Activated CD8-positive, alpha-beta memory T cell treated with anti-CD3 and anti-CD28 coated beads, Interleukin-2, amount 50 U/mL, for 24 hours (primary cell): ENCODE data around the gene SCN5A.

Experiments used
- DNase-seq: peaks from one replicate; pipeline ENCODE4 v3.0.0-alpha.2; 2020; ENCODE audit errors: extremely low read depth

Gene SCN5A

DNA sequence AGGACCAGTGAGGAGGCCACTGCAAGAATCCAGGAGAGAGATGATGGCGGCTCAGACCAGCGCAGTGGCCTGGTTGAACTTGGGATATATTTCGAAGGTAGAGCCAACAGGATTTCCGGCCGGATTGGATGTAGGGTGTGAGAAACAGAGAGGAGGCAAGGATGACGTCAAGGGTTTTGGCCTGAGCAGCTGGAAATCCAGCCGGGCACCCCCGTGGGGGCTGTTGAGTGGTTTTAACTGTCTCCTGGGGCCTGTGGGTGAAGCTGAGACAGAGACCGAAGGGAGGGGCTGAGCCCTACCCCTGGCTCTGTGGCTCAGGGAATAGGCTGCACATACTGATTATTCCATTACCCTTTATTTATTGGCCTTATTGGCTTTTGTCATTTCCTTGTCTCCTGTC, 107.7 kb downstream of the SCN5A start:
- DNase-seq, result no peak

DNA sequence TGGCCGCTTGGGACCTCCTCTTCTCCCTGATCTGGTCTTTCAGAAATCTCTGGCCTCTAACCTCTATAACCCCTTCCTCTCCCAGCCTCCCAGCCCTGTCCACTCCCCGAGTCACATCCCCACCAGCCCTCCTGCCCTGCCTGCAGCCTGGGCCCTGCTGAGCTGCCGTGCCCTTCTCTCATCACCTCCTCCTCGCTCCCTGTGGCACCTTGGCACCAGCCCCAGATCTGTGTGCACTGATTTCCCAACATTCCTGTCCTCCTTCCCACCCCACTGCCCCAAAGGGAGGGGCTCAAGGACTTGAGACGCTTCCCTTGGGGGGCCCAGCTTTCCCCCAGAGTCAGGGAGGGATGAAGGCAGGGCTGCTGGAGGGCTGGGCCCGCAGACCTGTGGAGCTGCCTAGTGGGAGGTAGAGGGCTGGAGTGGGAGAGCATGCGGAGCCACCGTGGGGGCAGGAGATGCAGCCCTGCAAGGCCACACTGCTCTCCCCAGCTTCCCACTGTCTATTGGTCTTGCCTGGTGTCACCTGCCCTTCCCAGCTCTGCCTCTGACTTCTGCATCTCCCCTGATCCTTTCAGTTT, 110.6 kb downstream of the SCN5A start:
- DNase-seq, result no peak

DNA sequence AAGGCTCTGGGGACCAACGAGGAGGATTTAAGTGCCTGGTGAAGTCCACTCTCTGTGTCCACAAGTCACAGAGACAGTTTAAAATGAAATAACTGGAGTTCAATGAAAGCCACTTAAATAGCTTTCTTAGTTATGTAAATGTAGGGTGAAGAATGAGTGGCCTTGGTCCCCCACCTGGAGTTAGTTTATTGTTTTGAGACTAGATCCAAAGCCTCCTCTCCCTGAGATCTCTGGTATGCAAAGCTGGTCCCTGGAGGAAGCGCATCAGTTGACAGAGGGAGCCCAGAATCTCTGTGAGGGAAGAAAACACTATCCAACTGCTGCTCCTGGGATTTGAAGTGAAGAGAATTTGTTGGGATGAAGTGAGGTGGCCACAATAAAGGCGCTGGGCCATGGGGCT, 112.8 kb downstream of the SCN5A start:
- no peak for DNase-seq

DNA sequence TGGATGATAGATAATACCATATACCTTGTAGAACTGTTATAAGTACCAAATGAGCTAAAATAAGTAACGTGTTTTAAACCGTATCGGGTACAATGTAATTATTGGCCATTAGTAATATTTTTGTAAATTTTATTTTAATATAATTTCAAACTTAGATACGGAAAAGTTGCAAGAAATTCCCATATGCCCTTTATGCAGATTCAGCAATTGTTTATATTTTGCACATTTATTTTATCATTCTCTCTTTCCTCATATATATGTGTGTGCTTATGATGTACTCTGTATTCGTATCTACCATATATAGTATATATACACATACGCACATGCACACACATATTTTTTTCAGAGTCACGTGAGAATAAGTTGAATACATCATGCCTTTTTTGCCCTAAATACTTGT, 114.9 kb downstream of the SCN5A start:
- no peak for DNase-seq

DNA sequence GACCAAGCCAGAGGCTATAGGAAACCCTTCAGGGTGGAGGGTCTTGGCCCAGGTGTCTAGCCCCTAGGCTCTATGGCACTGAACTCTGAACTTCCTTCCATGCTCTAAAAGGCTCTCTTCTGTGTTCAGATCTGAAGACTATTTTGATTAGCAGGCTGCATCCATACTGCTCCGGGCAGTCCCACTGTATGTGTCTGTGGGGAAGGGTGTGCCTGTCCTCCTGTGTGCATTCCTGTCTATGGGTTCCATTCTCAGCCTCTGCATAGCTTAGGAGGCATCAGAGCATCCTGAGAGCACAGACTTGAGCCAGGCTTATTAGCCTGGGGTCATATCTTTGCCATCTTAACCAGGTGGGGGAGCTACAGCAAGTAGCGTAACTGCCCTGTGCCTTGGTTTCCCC, 115.3 kb downstream of the SCN5A start:
- DNase-seq, result no peak

DNA sequence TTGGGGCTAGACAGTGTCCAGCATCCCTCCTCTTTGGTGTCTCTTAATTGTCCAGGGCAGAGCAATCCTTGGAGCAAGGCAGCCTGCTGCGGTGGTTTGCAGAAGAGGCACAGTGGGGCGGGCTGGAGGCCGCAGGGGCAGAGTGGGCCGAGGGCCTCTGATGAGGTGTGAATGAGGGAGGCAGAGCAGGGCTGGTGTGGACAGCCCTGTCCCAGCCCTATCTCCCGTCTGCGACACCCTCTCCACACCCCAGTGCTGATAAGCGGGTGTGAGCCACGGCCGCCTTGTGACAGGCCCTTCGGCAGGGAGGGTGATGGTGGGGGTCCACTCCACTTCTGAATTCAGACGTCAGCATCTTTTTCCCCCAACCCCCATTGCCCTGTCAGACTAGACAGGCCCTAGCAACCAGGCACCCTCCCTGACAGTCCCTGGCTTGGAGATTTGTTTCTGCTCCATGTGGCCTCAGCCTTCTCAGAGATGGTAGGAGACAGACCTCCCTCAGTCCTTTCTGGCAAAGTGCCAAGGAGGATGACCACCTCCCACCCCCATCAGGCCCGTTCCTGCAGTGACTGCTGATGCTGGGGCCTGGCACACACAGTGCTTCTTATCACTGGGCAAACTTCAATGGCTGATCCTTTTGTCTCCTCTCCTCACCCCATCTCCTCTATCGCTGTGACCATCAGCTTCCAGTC, 116.1 kb downstream of the SCN5A start:
- no peak for DNase-seq

DNA sequence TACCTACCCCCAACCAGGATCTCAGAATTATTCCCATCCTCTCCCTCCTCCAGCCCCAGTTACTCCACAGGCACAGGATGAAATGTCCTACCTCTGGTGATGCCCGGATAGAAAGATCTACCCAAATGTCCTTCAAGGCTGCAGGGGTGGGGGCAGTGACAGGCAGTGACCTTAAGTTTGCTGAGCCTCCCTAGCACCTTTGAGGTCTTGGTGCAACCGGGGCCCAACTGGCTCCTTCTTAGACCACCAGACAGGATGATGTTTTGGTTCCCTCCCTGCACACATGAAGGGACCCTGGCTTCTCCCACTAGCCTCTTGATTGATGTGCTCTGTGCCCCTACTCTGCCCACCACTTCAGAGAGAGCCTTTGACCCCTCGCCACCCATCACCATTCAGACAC, 117.0 kb downstream of the SCN5A start:
- DNase-seq, result no peak

DNA sequence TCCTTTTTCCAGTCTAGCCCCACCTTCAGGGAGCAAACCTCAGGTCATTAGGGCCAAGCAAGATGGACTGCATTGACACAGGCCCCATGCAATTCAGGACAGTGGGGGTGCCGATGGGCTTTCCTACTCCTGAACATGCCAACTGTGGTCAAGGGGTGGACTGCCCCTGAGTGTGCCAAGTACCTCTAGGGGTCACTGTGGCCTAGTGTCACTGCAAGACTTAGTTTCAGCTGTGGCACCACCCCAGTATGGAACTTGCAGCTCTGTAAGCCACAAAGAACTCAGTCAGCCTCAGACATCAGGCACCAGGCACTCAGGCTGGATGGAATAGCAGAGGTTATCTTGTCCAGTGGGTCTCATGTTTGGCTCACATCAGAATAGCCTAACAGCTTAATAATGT, 121.0 kb downstream of the SCN5A start:
- no peak for DNase-seq

DNA sequence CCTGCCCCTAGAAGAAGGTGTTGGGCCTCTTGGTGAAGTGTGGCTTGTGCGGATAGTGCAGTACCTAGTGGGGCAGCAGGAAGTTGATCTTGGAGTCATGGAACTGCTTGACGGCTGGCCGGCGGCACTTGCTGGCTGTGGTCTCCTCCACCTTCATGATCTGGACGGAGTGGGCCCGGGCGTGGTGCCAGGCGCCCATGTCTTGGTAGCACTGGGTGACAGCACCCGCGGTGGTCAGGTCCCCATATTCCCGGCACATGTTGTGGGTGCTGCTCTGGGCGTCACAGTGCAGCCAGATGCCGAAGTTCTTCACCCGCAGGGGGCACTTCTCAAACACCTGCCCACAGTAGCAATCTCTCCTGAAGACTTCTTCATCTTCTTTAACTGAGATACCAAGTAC, 122.7 kb downstream of the SCN5A start:
- no peak for DNase-seq

DNA sequence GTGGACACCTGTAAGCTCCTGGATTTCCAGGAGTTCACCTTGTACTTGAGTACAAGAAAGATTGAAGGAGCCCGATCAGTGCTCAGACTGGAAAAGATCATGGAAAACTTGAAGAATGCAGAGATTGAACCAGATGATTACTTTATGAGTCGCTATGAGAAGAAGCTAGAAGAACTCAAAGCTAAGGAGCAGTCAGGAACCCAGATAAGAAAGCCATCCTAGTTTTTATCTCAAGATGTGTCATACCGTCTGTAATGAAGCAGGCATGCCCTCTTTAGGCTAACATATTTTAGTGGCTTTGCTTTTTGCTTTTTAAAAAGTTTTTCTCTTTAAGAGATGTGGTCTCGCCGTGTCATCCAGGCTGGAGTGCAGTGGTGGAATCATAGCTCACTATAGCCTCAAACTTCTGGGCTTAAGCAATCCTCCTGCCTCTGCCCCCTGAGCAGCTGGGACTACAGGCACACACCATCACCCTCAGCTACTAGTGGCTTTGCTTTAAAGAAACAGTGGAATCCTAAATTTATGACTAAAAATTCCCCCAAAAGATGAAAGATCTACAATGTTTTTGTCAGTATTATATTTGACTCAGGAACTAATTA, 125.2 kb downstream of the SCN5A start:
- no peak for DNase-seq

DNA sequence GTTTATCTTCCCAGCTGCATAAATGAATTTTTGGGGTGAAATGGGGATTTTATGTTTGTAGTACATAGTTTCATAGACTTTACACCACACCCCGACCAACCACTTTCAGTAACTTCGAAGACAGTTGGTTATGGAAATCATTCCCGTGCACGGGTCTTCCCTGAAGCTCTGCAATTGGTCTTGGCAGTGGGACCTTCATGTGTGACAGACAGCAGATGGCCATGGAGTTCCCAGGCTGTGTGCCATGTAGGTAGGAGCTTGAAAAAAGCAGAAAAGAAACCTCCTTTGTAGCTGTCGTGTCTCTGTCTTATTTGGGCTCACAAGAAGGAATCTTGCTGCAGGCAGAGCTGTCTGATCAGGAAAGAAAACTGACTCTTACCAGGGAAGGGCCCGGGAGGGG, 127.5 kb downstream of the SCN5A start:
- DNase-seq, result no peak

DNA sequence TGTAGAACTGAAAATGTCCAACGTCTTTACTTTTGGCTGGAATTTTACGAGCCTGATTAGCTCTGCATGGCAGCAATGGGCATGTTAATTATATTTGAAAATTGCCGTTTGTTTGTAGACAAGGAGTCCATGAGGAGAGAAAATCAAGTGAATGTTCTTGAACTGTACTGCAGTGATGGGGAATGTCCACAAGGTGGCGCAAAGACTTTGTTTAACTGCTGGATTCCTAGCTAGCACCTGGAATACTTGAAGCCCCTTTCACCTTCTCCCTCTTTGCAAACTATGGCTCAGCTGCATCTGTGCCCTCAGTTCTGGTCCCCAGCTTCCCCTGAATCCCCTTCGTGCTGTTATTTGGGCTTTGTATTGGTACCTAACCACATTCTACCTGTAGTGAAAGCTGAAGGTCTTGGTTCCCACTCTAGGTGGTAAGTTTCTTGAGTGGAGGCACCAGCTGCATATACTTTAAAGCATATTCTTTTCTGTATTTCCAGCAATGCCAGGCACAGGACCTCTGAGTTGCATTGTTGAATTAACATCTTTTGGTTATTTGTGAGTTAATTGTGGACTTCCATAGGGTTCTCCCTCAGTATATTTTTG, 128.0 kb downstream of the SCN5A start:
- peak; percentile 37 for DNase-seq

DNA sequence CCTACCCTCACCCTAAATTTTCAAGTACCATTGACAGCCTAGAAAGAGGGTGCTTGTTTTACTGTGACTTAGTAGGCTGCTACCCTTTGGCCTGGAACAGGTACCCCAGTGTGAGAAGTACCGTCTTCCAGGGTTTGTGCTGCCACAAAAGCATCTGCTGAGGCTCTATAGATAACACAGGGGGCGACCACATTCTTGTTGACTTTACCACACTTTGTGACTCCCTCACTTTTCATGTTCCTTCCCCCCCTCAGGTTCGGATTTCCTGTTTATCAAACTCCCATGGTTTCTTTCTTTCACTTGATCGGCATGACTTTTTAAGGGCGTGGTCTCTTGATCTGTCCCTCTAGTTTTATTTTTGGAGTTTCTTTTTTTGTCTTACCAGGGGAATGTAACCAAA, 129.8 kb downstream of the SCN5A start:
- no peak for DNase-seq

DNA sequence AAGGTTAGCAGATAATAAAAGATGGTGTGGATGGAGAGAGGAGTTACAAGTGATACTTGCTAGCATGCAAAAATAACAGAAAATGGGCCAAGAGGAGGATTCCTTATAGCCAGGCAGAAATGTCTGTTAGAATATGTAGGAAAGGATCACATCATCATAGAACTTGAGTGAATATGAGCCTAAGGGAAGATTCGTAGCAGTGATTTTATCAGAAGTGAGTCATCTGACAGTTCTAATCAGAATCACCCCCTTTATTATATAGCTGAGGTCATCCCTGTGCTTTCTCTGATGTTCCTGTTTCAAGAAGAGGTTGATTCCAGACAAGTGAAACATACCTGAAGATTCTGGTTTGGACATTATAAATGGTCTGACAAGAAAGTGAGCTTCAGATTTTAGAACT, 130.5 kb downstream of the SCN5A start:
- DNase-seq, result no peak

DNA sequence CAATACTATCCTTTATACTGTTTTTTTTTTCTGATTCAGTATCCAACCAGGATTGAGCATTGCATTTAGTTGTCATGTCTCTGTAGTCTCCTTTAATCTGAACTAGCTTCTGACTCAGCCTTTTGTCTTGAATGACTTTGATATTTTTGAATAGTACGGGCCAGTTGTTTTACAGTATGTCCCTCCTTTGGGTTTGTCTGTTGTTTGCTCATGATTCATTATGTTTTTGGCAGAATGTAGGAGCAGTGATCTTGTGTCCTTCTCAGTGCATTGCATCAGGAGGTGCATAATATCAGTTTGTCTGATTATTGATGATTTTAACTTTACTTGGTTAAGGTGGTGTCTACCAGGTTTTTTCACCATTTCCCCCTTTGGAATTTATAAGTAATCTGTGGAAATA, 132.8 kb downstream of the SCN5A start:
- no peak for DNase-seq

DNA sequence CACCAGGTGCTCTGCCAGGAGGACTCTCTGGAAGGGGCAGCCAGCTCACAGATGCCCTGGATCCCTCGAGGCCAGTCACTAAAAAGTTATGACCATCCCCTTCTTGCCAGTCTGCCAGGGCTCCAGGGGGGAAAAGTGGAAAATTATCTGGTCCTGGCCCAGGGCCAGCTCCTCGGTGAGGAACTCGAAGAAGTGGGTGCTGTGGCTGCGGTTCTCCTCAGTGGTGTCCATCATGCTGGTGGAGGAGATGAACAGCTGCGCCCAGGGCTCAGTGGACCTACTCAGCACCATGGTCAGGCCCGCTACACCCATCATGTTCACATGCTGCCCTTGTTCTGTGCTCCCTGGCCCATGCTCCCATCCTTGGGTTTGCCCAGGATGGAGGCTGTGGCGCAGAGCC, 134.1 kb downstream of the SCN5A start:
- no peak for DNase-seq

DNA sequence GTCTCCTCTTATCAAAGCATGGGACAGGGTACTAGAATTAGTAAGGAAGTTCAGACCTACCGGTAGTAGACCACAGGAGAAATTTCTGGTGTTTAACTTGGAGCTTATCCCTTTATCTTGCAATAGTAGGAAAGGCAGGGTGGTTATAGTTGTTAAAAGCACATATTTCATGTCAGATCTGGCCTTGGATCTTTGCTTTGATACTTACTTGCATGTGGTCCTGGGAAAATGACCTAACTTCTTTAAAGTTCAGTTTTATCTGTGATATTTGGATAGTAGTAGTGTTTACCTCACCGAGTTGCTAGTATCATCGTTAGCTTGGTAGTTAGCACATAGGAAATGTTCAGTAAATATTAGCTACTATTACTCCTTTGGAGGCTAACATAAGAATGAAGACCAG, 137.9 kb downstream of the SCN5A start:
- DNase-seq, result no peak

DNA sequence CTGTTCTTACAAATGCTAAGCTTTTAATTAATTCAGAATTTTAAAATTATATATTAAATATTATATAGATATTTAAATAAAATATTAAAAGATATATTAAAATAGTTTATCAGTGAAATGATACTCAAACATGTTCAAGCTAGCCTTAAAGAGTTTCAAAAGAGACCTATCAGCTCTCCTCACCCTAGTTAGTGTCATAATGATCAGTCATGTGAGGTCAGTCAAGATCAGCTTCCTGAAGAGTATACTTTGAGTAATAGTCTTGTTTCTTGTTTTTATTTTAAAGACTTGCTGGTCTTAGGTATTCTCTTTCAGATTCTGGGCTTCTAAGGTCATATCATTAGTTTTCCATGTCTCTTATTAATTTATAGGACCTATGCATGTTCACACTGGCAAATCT, 138.9 kb downstream of the SCN5A start:
- no peak for DNase-seq

DNA sequence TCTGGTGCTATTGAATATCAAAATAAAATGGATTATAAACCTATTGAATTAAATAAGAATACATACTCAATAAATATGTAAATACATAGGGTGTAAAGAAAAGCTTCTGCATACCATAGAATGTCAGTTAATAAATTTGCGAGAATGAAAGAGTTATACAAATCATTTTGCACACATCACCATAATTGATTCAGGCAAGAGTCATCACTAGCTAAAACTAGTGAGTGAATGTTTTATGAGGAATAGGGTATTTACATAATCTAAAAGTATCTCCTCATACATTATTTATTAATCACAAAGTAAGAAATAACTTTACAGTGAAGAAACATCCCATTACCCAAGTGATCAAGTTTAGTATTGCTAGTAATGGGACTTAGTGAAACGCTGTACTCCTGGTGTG, 139.8 kb downstream of the SCN5A start:
- no peak for DNase-seq

DNA sequence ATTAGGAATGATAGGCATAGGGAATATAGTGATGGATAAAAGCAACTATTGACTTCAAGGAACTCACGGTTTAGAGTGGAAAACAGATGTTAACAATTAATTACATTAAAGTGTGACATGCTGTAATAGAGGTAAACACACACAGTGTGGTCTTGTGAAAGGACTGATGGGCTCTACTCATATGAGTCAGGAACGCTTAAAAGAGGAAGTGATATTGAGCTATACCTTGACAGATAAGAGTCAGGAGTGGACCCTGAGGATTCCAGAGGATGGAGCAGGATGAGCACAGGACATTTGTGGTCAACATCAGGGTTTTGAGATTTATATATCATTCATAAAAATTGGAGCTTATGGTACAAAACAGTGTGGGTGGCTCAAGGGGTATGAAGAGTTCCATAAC, 142.4 kb downstream of the SCN5A start:
- DNase-seq, result no peak

DNA sequence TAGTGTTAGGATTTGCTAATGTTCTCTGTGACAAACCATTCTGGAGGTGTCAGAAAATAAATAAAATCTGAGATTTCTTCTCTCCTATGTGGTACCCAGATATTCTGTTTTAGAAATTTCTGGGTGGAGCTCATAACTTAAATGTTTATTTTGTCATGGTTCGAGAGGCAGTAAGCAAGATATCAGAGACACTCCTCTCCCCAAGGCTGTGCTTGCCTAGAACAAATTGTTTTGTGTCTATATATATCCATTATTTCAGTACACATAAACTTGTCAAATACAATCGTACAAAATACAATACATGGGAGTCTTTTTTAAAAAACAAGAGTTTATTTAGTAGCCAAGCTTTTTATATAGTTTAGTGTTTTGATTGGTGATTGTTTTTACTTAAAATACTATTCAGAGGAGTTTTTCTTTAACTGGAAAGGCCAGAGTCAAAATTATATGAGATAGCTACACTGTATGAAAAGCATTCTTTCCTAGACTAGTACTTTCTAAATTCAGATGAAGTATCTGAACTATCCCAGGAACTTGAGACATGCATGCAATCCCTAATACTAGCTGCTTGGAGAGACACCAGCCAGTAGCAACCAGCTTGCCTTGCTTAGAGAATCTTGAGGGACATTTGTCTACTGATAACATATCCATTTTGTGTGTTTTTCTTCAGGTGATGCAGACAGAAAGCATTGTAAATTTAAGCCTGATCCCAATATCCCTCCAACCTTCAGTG, 148.6 kb downstream of the SCN5A start:
- DNase-seq, result no peak
